Testis (tissue), 3 donors: ENCODE measurements around the gene FILIP1L. TPM values are rescaled to one million over a fixed set of nuclear protein-coding genes. Genes with fewer than 3 reads are reported as not detected.

Experiments
- DNase-seq: peaks from one replicate; pipeline ENCODE4 v3.0.0-alpha.2; 2019
- H3K27ac ChIP-seq, 2 donors: fragments of 200-600 bp; sonication (generic); one replicate each; pipeline ENCODE4 v1.5.1; 2019
- H3K27me3 ChIP-seq: fragments of 200-600 bp; sonication (generic); one replicate; pipeline ENCODE4 v1.5.1; 2019
- H3K36me3 ChIP-seq: fragments of 200-600 bp; sonication (generic); one replicate; pipeline ENCODE4 v1.5.1; 2017; ENCODE audit warnings: low read depth; ENCODE audit errors: missing control alignments
- H3K4me1 ChIP-seq: fragments of 200-600 bp; sonication (generic); one replicate; pipeline ENCODE4 v1.5.1; 2019
- H3K4me3 ChIP-seq, 2 donors: fragments of 200-600 bp; sonication (generic); one replicate each; pipeline ENCODE4 v1.5.1; 2017 to 2019
- H3K9me3 ChIP-seq: fragments of 200-600 bp; sonication (generic); one replicate; pipeline ENCODE4 v1.5.1; 2017
- POLR2A ChIP-seq: fragments of 450-650 bp; IDR thresholded peaks from one replicate; pipeline ENCODE4 v1.6.1; 2017; ENCODE audit warnings: antibody characterized with exemption, mild to moderate bottlenecking, moderate library complexity
- WGBS, 2 donors: methylation state at CpG; one replicate each; pipeline ENCODE4 v1.1.5; 2018; 5-methylcytosine and 5-hydroxymethylcytosine counted together
- intact Hi-C: fragments of 100-400 bp; cut with DNase I; formaldehyde crosslinking; loops from one replicate; pipeline ENCODE4 v1.15.1; 2023; ENCODE audit warnings: low total_unique reads
- polyA plus RNA-seq: library from polyadenylated mRNA; stranded (reverse); fragments of 350-450 nt; fragmentation: Illumina TruSeq; extraction: RNeasy Lipid Tissue Mini Kit (QIAGEN cat#74804); gene quantifications from one replicate; pipeline ENCODE4 v1.2.3, GENCODE V29; 2014; ENCODE audit warnings: low read depth, low replicate concordance; ENCODE audit not compliant: insufficient read depth
- total RNA-seq, 2 donors: library from RNA; depleted of rRNA; stranded (reverse); fragments of >200 nt; gene quantifications; one replicate each; pipeline ENCODE4 v1.2.3, GENCODE V29; 2016
- TF ChIP-seq, protein P1 (sequence below), 3 experiments: fragments of 450-650 bp in 2 of 3; fragments of 200-600 bp in 1 of 3; sonication (generic) in 1 of 3; IDR thresholded peaks; one replicate each; pipeline ENCODE4 v1.5.1; 2016 to 2019; ENCODE audit warnings: antibody characterized with exemption in 3 of 3, mild to moderate bottlenecking in 2 of 3, moderate library complexity in 1 of 3

FILIP1L gene
- total and polyA plus RNA-seq, 3 donors from 2014 or later: 16.5 to 20.1 (median 16.7) TPM

DNA sequence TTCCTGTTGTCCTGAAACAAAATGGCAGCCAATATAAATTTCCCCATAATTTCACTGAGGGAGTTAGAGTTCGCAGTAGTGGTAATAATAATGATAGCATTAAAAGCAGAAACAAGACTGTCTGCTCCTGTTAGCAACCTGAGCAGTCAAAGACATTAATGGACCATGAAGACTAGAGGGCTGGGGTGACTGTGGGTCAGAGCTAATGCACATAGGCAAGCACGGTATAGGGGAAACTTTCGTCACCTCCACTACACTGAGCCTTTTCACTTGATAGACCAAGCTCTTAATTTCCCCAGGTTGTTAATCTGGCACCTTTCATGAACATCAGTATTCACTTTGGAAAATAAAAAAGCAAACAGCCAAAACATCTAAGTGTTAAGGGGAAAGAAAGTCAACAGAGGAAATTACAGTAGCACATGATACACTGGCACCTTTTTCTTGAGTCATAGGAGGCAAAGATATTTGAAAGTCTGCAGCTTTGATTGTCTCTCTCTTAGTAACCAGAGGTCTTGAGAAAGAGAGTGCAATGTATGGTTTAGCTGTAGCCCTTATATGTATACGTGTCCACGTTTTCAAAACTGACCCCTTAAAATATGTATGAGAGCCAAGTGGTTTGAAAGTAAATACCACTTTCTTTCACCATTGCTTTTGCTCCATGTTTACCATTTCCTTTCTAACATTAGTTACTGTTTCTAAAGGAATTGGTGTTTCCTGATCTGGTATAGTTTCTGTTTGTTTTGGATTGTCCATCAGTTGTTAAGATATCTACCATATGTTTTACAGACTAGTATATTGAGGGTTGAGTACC lies 104.8 kb downstream of the FILIP1L start:
- Histone ChIP-seq H3K4me3 (no peak overlapping the region), H3K9me3 (no peaks in the 10 kb centered on the region), H3K4me1 (no peaks in the 10 kb centered on the region), H3K27me3 (no peaks in the 10 kb centered on the region), H3K27ac (no peak overlapping the region), H3K36me3 (no peaks in the 10 kb centered on the region)
- intact Hi-C loops: no loop called here
- no peak for TF ChIP-seq POLR2A
- TF ChIP-seq, protein P1, sequence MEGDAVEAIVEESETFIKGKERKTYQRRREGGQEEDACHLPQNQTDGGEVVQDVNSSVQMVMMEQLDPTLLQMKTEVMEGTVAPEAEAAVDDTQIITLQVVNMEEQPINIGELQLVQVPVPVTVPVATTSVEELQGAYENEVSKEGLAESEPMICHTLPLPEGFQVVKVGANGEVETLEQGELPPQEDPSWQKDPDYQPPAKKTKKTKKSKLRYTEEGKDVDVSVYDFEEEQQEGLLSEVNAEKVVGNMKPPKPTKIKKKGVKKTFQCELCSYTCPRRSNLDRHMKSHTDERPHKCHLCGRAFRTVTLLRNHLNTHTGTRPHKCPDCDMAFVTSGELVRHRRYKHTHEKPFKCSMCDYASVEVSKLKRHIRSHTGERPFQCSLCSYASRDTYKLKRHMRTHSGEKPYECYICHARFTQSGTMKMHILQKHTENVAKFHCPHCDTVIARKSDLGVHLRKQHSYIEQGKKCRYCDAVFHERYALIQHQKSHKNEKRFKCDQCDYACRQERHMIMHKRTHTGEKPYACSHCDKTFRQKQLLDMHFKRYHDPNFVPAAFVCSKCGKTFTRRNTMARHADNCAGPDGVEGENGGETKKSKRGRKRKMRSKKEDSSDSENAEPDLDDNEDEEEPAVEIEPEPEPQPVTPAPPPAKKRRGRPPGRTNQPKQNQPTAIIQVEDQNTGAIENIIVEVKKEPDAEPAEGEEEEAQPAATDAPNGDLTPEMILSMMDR (IDR thresholded peaks at IDR 0.05): no peak
- DNase-seq: no peak
- WGBS, 2 donors: 71 to 76% methylated on average over 5 of the region's 5 CpGs

DNA sequence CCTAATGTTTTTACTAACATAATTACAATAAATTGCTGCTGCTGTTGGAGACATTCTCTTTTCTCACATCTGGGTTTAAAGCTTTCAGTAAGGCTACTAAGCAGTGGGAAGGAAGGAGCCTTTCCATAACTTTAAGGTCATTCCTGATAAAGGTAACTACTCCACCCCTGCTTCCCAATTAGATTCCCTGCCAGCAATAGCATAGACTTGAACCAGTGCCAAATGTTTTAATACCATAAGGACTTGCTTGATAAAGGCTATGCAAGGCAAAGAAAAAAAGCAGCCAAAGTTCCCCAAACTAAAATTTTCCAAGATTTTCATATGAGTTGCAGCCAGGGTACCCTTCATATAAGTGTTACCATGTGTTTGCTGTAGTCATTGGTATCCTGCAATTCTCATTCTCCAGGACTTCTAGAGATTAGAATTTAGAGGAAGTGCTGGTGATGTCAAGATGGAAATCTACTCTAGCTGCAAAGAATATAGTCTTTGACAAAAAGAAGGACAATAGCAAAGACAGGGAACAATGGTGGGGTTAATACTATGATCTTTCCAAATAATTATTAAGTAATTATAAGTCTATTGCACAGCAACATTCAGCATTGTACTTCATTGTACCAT lies 106.1 kb downstream of the FILIP1L start:
- TF ChIP-seq, protein P1 (IDR thresholded peaks at IDR 0.05): no peak
- no peak for TF ChIP-seq POLR2A
- Histone ChIP-seq H3K27ac (no peak overlapping the region), H3K9me3 (no peaks in the 10 kb centered on the region), H3K36me3 (no peaks in the 10 kb centered on the region), H3K4me3 (no peak overlapping the region), H3K27me3 (no peaks in the 10 kb centered on the region), H3K4me1 (no peaks in the 10 kb centered on the region)
- intact Hi-C loops: no loop called here
- no peak for DNase-seq

DNA sequence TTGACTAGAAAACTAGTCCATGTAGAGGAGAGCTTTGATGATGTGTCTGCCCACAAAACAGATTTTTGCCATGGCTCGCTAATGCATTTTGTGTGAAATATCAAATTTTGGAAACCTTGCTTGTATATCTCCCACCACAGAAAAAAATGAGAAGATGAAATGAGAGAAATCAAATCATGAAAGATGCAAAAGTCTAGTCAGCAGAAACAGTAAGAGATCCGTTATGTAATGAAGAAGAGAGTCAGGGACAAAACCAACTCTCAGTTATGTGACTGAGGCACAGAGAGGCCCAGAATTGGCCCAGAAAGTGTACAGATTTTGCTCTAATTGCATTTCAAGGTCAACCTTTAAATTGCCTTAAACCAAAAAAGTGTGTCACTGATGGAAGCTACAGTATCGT lies 107.0 kb downstream of the FILIP1L start:
- intact Hi-C loops: no loop called here
- Histone ChIP-seq H3K36me3 (no peaks in the 10 kb centered on the region), H3K4me1 (no peaks in the 10 kb centered on the region), H3K9me3 (no peaks in the 10 kb centered on the region), H3K4me3 (no peak overlapping the region), H3K27ac (no peak overlapping the region), H3K27me3 (no peaks in the 10 kb centered on the region)
- WGBS, 2 donors: 80 to 89% methylated on average over 3 of the region's 3 CpGs
- no peak for DNase-seq
- no peak for TF ChIP-seq POLR2A
- TF ChIP-seq, protein P1 (IDR thresholded peaks at IDR 0.05): no peak

DNA sequence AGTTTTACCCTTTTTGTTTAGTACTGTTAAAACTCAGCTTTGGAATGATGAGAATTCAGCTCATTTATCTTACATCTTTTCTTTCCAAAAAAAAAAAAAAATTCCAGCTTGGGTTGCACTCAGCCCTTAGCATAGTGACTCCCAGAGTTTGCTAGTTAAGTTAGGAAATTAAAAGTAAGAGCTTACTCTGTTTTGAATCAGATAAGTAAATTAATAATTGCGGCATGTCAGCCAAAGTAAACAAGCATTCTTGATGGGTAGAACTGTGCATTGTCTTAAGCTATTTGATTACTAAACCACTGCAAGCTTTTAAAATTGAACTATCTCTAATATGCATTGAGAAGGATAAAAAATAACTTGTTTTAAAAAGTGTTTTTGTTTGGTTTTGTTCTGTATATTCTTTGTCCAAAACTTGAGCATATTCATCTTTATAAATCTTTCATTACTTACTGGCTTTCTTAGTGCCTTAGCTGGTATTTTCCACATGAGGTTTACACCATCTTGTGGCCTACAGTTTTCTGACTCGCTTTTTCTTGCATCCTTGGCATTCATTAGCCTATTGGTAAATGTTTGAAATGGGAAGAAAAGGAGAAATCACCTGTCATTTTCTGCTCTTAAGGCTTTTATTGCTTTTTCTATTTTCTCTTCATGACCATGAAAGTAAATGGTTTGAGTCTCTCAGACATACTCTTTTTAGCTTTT lies 107.6 kb downstream of the FILIP1L start:
- Histone ChIP-seq H3K4me1 (no peaks in the 10 kb centered on the region), H3K27ac (no peak overlapping the region), H3K9me3 (no peaks in the 10 kb centered on the region), H3K27me3 (no peaks in the 10 kb centered on the region), H3K36me3 (no peaks in the 10 kb centered on the region), H3K4me3 (no peak overlapping the region)
- no peak for TF ChIP-seq POLR2A
- TF ChIP-seq, protein P1 (IDR thresholded peaks at IDR 0.05): no peak
- DNase-seq: no peak
- intact Hi-C loops: no loop called here
- 68 to 70% methylated on average over 2 of the region's 2 CpGs for WGBS, 2 donors
